GM19438 (cell line): ENCODE measurements around the gene CCDC97.
A peak's percentile ranks its signal among the peaks of the same experiment; 100 is the strongest.

Source experiments
- ATAC-seq: cut with Tn5 transposase; IDR thresholded peaks from one replicate; pipeline ENCODE4 v1.9.1; 2021; ENCODE audit warnings: low read depth; ENCODE audit not compliant: unreplicated experiment

Gene CCDC97

GRCh38 chr19:41318696-41319499, 8.9 kb downstream of the CCDC97 start:
- no peak for ATAC-seq

- ATAC-seq: no peak
These were observed 9.7 kb downstream of the CCDC97 start for GRCh38 chr19:41319500-41320184.

GRCh38 chr19:41320185-41320518, 10.2 kb downstream of the CCDC97 start:
- ATAC-seq: no peak

GRCh38 chr19:41320568-41320967, 10.6 kb downstream of the CCDC97 start:
- ATAC-seq: no peak

GRCh38 chr19:41321204-41321599, 11.2 kb downstream of the CCDC97 start:
- ATAC-seq: no peak

- no peak for ATAC-seq
These were observed 11.8 kb downstream of the CCDC97 start for GRCh38 chr19:41321600-41322270.

GRCh38 chr19:41322451-41322850, 12.5 kb downstream of the CCDC97 start:
- no peak for ATAC-seq

- no peak for ATAC-seq
These were observed 13.1 kb downstream of the CCDC97 start for GRCh38 chr19:41323023-41323422.

- ATAC-seq: no peak
These were observed 13.6 kb downstream of the CCDC97 start for GRCh38 chr19:41323430-41324125.

GRCh38 chr19:41324231-41324702, 14.3 kb downstream of the CCDC97 start:
- no peak for ATAC-seq

GRCh38 chr19:41324921-41325639, 15.1 kb downstream of the CCDC97 start:
- no peak for ATAC-seq

GRCh38 chr19:41325640-41325946, 15.6 kb downstream of the CCDC97 start:
- ATAC-seq: no peak

- ATAC-seq: no peak
These were observed 16.2 kb downstream of the CCDC97 start for GRCh38 chr19:41325947-41326706.

- ATAC-seq: no peak
These were observed 17.2 kb downstream of the CCDC97 start for GRCh38 chr19:41327076-41327575.

GRCh38 chr19:41327576-41328156, 17.7 kb downstream of the CCDC97 start:
- peak; percentile 46 for ATAC-seq

- ATAC-seq: peak; percentile 11
These were observed 18.3 kb downstream of the CCDC97 start for GRCh38 chr19:41328157-41328841.

GRCh38 chr19:41328842-41329225, 18.9 kb downstream of the CCDC97 start:
- no peak for ATAC-seq

- no peak for ATAC-seq
These were observed 20.5 kb downstream of the CCDC97 start for GRCh38 chr19:41330481-41330880.
